ENCODE data around the gene EIF4E3. TPM values are rescaled to one million over a fixed set of nuclear protein-coding genes. Genes with fewer than 3 reads are reported as not detected.

Gene EIF4E3
- total and polyA plus RNA-seq, 10 of the 15 experiments (the other 5 are each of a cell fraction or from before 2014, with no cell fraction given), result 0.05 to 0.38 (median 0.16) TPM; not detected in 1

- FAIRE-seq, result no peak
- no peak for TF ChIP-seq ELK1 (IDR thresholded peaks at IDR 0.05; ENCODE audit: low read depth, low read length)
- no peak for TF ChIP-seq BCLAF1 (IDR thresholded peaks at IDR 0.05)
- TF ChIP-seq BHLHE40 (IDR thresholded peaks at IDR 0.05; ENCODE audit: borderline replicate concordance in 1 of 2, low read depth in 2 of 2, low read length in 1 of 2), result no peak
- no peak for TF ChIP-seq HDAC2 (IDR thresholded peaks at IDR 0.05)
- no peak for TF ChIP-seq ESRRA (IDR thresholded peaks at IDR 0.05; ENCODE audit: low read length)
- TF ChIP-seq POLR2A (IDR thresholded peaks at IDR 0.05; ENCODE audit: low read depth, low read length), result no peak
- TF ChIP-seq EGR1 (IDR thresholded peaks at IDR 0.05; ENCODE audit: borderline replicate concordance in 1 of 2, low read depth in 2 of 2, low read length in 2 of 2), result no peak
- TF ChIP-seq KDM1A (IDR thresholded peaks at IDR 0.05; ENCODE audit: borderline replicate concordance), result no peak
- no peak for TF ChIP-seq SMARCA5 (IDR thresholded peaks at IDR 0.05)
- TF ChIP-seq RUNX3 (IDR thresholded peaks at IDR 0.05; ENCODE audit: low read length), result no peak
- TF ChIP-seq SRF (IDR thresholded peaks at IDR 0.05; ENCODE audit: low read depth in 2 of 2, low read length in 2 of 2), result no peak
- TF ChIP-seq CUX1 (IDR thresholded peaks at IDR 0.05; ENCODE audit: insufficient replicate concordance, low read depth, low read length), result no peak
- no peak for TF ChIP-seq SIX5 (IDR thresholded peaks at IDR 0.05; ENCODE audit: low read depth, low read length, severe bottlenecking)
- no peak for TF ChIP-seq RFX5 (IDR thresholded peaks at IDR 0.05; ENCODE audit: low read depth, low read length)
- TF ChIP-seq POLR2AphosphoS2 (IDR thresholded peaks at IDR 0.05; ENCODE audit: low read depth, low read length), result no peak
- no peak for TF ChIP-seq DPF2 (IDR thresholded peaks at IDR 0.05)
- Histone ChIP-seq H3K4me3 (no peak overlapping the region), H3K9me3 (replicated peaks; ENCODE audit: control insufficient read depth, insufficient read depth, low read length) (no peaks in the 10 kb centered on the region), H2AFZ (ENCODE audit: control insufficient read depth, low read depth, low read length) (no peak overlapping the region), H3K27ac (ENCODE audit: control insufficient read depth, insufficient read depth) (no peak overlapping the region), H3K4me2 (ENCODE audit: control insufficient read depth, insufficient read depth) (no peak overlapping the region), H4K20me1 (ENCODE audit: control insufficient read depth, insufficient read depth) (no peaks in the 10 kb centered on the region), H3K27me3 (replicated peaks in 1 of 2; ENCODE audit: control insufficient read depth in 2 of 2, insufficient read depth in 2 of 2, low read length in 1 of 2) (peaks cover 7 to 11% of the 10 kb centered on the region in 2 experiments; a peak in 3 of 4 replicates), H3K79me2 (ENCODE audit: control insufficient read depth, insufficient read depth, low read length) (no peaks in the 10 kb centered on the region), H3K36me3 (ENCODE audit: control insufficient read depth in 2 of 2, insufficient read depth in 2 of 2, low read length in 1 of 2) (no peaks in the 10 kb centered on the region), H3K4me1 (ENCODE audit: control insufficient read depth, insufficient read depth, low read length) (no peaks in the 10 kb centered on the region), H3K9ac (ENCODE audit: control insufficient read depth, insufficient read depth, low read length) (no peak overlapping the region)
- in situ Hi-C loops (cut with MboI), result no loop called here
- no peak for ATAC-seq
- ChIA-PET POLR2A (no interaction called here), RAD21 (ENCODE audit: unreplicated experiment) (no interaction called here), SMC1A (ENCODE audit: uncharacterized antibody, unreplicated experiment) (no interaction called here), CTCF (no interaction called here)
- 67% methylated on average over 40 of the region's 65 CpGs for WGBS (ENCODE audit: insufficient coverage, insufficient replicate concordance, low lambda C conversion rate, missing lambda C conversion rate)
- no peak for DNase-seq (ENCODE audit: low read depth, low spot score)
- intact Hi-C loops (cut with micrococcal nuclease; ENCODE audit: unreplicated experiment), result no loop called here
- BruUV-seq (replicated peaks), result no TSS peak
Observed at GRCh38 chr3:71754610-71755253, 29.5 kb upstream of the EIF4E3 start.

All from GM12878 (cell line).